Measurements from ENCODE around the gene LAMP1. TPM values are rescaled to one million over a fixed set of nuclear protein-coding genes. Genes with fewer than 3 reads are reported as not detected.

Gene LAMP1
- total and polyA plus RNA-seq, 3 experiments from 2014 or later, result 36.6 to 110 (median 97.2) TPM

- Histone ChIP-seq H3K36me3 (ENCODE audit: insufficient read depth, low read length) (no peaks in the 10 kb centered on the region), H3K4me3 (ENCODE audit: low read length) (no peak overlapping the region), H3K4me1 (ENCODE audit: insufficient read depth, low read length) (no peaks in the 10 kb centered on the region), H3K9me3 (ENCODE audit: low read length) (no peaks in the 10 kb centered on the region), H3K27me3 (ENCODE audit: insufficient read depth, low read length, poor library complexity, severe bottlenecking) (no peaks in the 10 kb centered on the region), H3K27ac (ENCODE audit: low read depth, low read length) (no peak overlapping the region)
- Mint-ChIP-seq H3K27me3 (peaks cover 2 to 17% of the 10 kb centered on the region in 2 donors), H3K4me1 (no peaks in the 10 kb centered on the region), H3K4me3 (no peak overlapping the region), H3K9me3 (peaks cover 0 to 5% (median 4%) of the 10 kb centered on the region in 5 donors), H3K27ac (no peak overlapping the region), H3K36me3 (no peaks in the 10 kb centered on the region)
- CTCF ChIA-PET, result no interaction called here
- POLR2A ChIA-PET, result no interaction called here
- DNase-seq, result no peak
Observed at GRCh38 chr13:113348591-113348990, 51.6 kb downstream of the LAMP1 start.

GRCh38 chr13:113349050-113349449, 52.0 kb downstream of the LAMP1 start:
- Mint-ChIP-seq H3K9me3 (peaks cover 0 to 5% (median 4%) of the 10 kb centered on the region in 5 donors), H3K36me3 (no peaks in the 10 kb centered on the region), H3K27me3 (peaks cover 2 to 17% of the 10 kb centered on the region in 2 donors), H3K27ac (no peak overlapping the region), H3K4me1 (no peaks in the 10 kb centered on the region), H3K4me3 (no peak overlapping the region)
- no peaks in the 10 kb centered on the region for H3K9me3 ChIP-seq (ENCODE audit: low read length)
- no peaks in the 10 kb centered on the region for H3K4me1 ChIP-seq (ENCODE audit: insufficient read depth, low read length)
- no peak for DNase-seq
- ChIA-PET CTCF (no interaction called here), POLR2A (no interaction called here)
- no peaks in the 10 kb centered on the region for H3K36me3 ChIP-seq (ENCODE audit: insufficient read depth, low read length)
- no peaks in the 10 kb centered on the region for H3K27me3 ChIP-seq (ENCODE audit: insufficient read depth, low read length, poor library complexity, severe bottlenecking)
- no peak overlapping the region for H3K27ac ChIP-seq (ENCODE audit: low read depth, low read length)
- H3K4me3 ChIP-seq (ENCODE audit: low read length), result no peak overlapping the region

- Mint-ChIP-seq H3K4me3 (no peak overlapping the region), H3K36me3 (no peaks in the 10 kb centered on the region), H3K27me3 (peaks cover 2 to 17% of the 10 kb centered on the region in 2 donors), H3K9me3 (peaks cover 0 to 5% (median 4%) of the 10 kb centered on the region in 5 donors), H3K27ac (no peak overlapping the region), H3K4me1 (no peaks in the 10 kb centered on the region)
- ChIA-PET CTCF (no interaction called here), POLR2A (no interaction called here)
- Histone ChIP-seq H3K36me3 (ENCODE audit: insufficient read depth, low read length) (no peaks in the 10 kb centered on the region), H3K27me3 (ENCODE audit: insufficient read depth, low read length, poor library complexity, severe bottlenecking) (no peaks in the 10 kb centered on the region), H3K27ac (ENCODE audit: low read depth, low read length) (no peak overlapping the region), H3K4me3 (ENCODE audit: low read length) (no peak overlapping the region), H3K4me1 (ENCODE audit: insufficient read depth, low read length) (no peaks in the 10 kb centered on the region), H3K9me3 (ENCODE audit: low read length) (no peaks in the 10 kb centered on the region)
- no peak for DNase-seq
Observed at GRCh38 chr13:113349491-113349890, 52.5 kb downstream of the LAMP1 start.

GRCh38 chr13:113350065-113350937, 53.3 kb downstream of the LAMP1 start:
- no peaks in the 10 kb centered on the region for H3K4me1 Mint-ChIP-seq
- H3K4me3 Mint-ChIP-seq, result no peak overlapping the region
- Histone ChIP-seq H3K9me3 (ENCODE audit: low read length) (no peaks in the 10 kb centered on the region), H3K27ac (ENCODE audit: low read depth, low read length) (no peak overlapping the region), H3K4me1 (ENCODE audit: insufficient read depth, low read length) (no peaks in the 10 kb centered on the region), H3K27me3 (ENCODE audit: insufficient read depth, low read length, poor library complexity, severe bottlenecking) (no peaks in the 10 kb centered on the region), H3K36me3 (ENCODE audit: insufficient read depth, low read length) (no peaks in the 10 kb centered on the region), H3K4me3 (ENCODE audit: low read length) (no peak overlapping the region)
- peaks cover 2 to 14% of the 10 kb centered on the region in 2 donors for H3K27me3 Mint-ChIP-seq
- ChIA-PET POLR2A (no interaction called here), CTCF (no interaction called here)
- no peak overlapping the region for H3K27ac Mint-ChIP-seq
- H3K36me3 Mint-ChIP-seq, result no peaks in the 10 kb centered on the region
- no peak for DNase-seq
- peaks cover 0 to 5% (median 4%) of the 10 kb centered on the region in 5 donors for H3K9me3 Mint-ChIP-seq

GRCh38 chr13:113350938-113351335, 53.9 kb downstream of the LAMP1 start:
- H3K27me3 ChIP-seq (ENCODE audit: insufficient read depth, low read length, poor library complexity, severe bottlenecking), result no peaks in the 10 kb centered on the region
- no peaks in the 10 kb centered on the region for H3K36me3 ChIP-seq (ENCODE audit: insufficient read depth, low read length)
- ChIA-PET CTCF (no interaction called here), POLR2A (no interaction called here)
- no peaks in the 10 kb centered on the region for H3K4me1 ChIP-seq (ENCODE audit: insufficient read depth, low read length)
- no peak overlapping the region for H3K27ac Mint-ChIP-seq
- no peak overlapping the region for H3K4me3 Mint-ChIP-seq
- H3K9me3 Mint-ChIP-seq, result peaks cover 0 to 2% (median 0%) of the 10 kb centered on the region in 5 donors
- no peaks in the 10 kb centered on the region for H3K4me1 Mint-ChIP-seq
- peaks cover 6 to 14% of the 10 kb centered on the region in 2 donors for H3K27me3 Mint-ChIP-seq
- no peak overlapping the region for H3K4me3 ChIP-seq (ENCODE audit: low read length)
- no peak overlapping the region for H3K27ac ChIP-seq (ENCODE audit: low read depth, low read length)
- no peak for DNase-seq
- no peaks in the 10 kb centered on the region for H3K36me3 Mint-ChIP-seq
- H3K9me3 ChIP-seq (ENCODE audit: low read length), result no peaks in the 10 kb centered on the region

GRCh38 chr13:113351514-113352026, 54.5 kb downstream of the LAMP1 start:
- Mint-ChIP-seq H3K27me3 (peaks cover 6 to 14% of the 10 kb centered on the region in 2 donors), H3K27ac (no peak overlapping the region), H3K36me3 (no peaks in the 10 kb centered on the region), H3K4me1 (no peaks in the 10 kb centered on the region), H3K9me3 (peaks cover 0 to 2% (median 0%) of the 10 kb centered on the region in 5 donors), H3K4me3 (no peak overlapping the region)
- POLR2A ChIA-PET, result no interaction called here
- no peak overlapping the region for H3K27ac ChIP-seq (ENCODE audit: low read depth, low read length)
- H3K4me1 ChIP-seq (ENCODE audit: insufficient read depth, low read length), result no peaks in the 10 kb centered on the region
- H3K4me3 ChIP-seq (ENCODE audit: low read length), result no peak overlapping the region
- H3K36me3 ChIP-seq (ENCODE audit: insufficient read depth, low read length), result no peaks in the 10 kb centered on the region
- DNase-seq, result no peak
- CTCF ChIA-PET, result no interaction called here
- no peaks in the 10 kb centered on the region for H3K27me3 ChIP-seq (ENCODE audit: insufficient read depth, low read length, poor library complexity, severe bottlenecking)
- H3K9me3 ChIP-seq (ENCODE audit: low read length), result no peaks in the 10 kb centered on the region

- no peaks in the 10 kb centered on the region for H3K4me1 Mint-ChIP-seq
- H3K4me3 ChIP-seq (ENCODE audit: low read length), result no peak overlapping the region
- no peak overlapping the region for H3K4me3 Mint-ChIP-seq
- H3K36me3 Mint-ChIP-seq, result no peaks in the 10 kb centered on the region
- no peaks in the 10 kb centered on the region for H3K4me1 ChIP-seq (ENCODE audit: insufficient read depth, low read length)
- H3K27me3 Mint-ChIP-seq, result peaks cover 7 to 16% of the 10 kb centered on the region in 2 donors
- peaks cover 0 to 2% (median 0%) of the 10 kb centered on the region in 5 donors for H3K9me3 Mint-ChIP-seq
- ChIA-PET CTCF (no interaction called here), POLR2A (no interaction called here)
- no peak overlapping the region for H3K27ac Mint-ChIP-seq
- H3K9me3 ChIP-seq (ENCODE audit: low read length), result no peaks in the 10 kb centered on the region
- no peaks in the 10 kb centered on the region for H3K27me3 ChIP-seq (ENCODE audit: insufficient read depth, low read length, poor library complexity, severe bottlenecking)
- DNase-seq, result no peak
- no peak overlapping the region for H3K27ac ChIP-seq (ENCODE audit: low read depth, low read length)
- no peaks in the 10 kb centered on the region for H3K36me3 ChIP-seq (ENCODE audit: insufficient read depth, low read length)
Observed at GRCh38 chr13:113353254-113353653, 56.2 kb downstream of the LAMP1 start.

GRCh38 chr13:113354831-113355610, 58.0 kb downstream of the LAMP1 start:
- no peak overlapping the region for H3K27ac ChIP-seq (ENCODE audit: low read depth, low read length)
- CTCF ChIA-PET, result no interaction called here
- Mint-ChIP-seq H3K9me3 (peaks cover 0 to 2% (median 0%) of the 10 kb centered on the region in 5 donors), H3K27ac (no peak overlapping the region), H3K36me3 (no peaks in the 10 kb centered on the region), H3K4me3 (no peak overlapping the region), H3K27me3 (peaks cover 6 to 27% of the 10 kb centered on the region in 2 donors), H3K4me1 (no peaks in the 10 kb centered on the region)
- H3K9me3 ChIP-seq (ENCODE audit: low read length), result no peaks in the 10 kb centered on the region
- H3K4me3 ChIP-seq (ENCODE audit: low read length), result no peak overlapping the region
- POLR2A ChIA-PET, result no interaction called here
- no peaks in the 10 kb centered on the region for H3K4me1 ChIP-seq (ENCODE audit: insufficient read depth, low read length)
- DNase-seq, result no peak
- no peaks in the 10 kb centered on the region for H3K27me3 ChIP-seq (ENCODE audit: insufficient read depth, low read length, poor library complexity, severe bottlenecking)
- H3K36me3 ChIP-seq (ENCODE audit: insufficient read depth, low read length), result no peaks in the 10 kb centered on the region

All from CD8-positive, alpha-beta memory T cell (primary cell).